ENCODE results near the gene LBH. TPM values are rescaled to one million over a fixed set of nuclear protein-coding genes. Genes with fewer than 3 reads are reported as not detected.

LBH gene
- total RNA-seq, 1 experiment from 2014 or later: 159 TPM

GRCh38 chr2:30216157-30216556, 15.2 kb upstream of the LBH start:
- H3K4me3 Mint-ChIP-seq (ENCODE audit: unreplicated experiment): no peak overlapping the region
- peaks cover 62% of the 10 kb centered on the region for H3K4me1 Mint-ChIP-seq (ENCODE audit: low read depth, unreplicated experiment)
- no peak for DNase-seq
- BruUV-seq (replicated peaks): no TSS peak
- ChIA-PET POLR2A (interaction anchor here (0.8 kb wide), 1 partner anchor 15 kb away, joined by 8 read pairs; the partner anchor contains the start of gene LBH), CTCF (interaction anchor here (3.0 to 3.2 kb wide), 2 partner anchors 16 to 24 kb away, joined by 16 to 27 read pairs; partner anchors contain the start of gene LBH)
- Histone ChIP-seq H3K36me3 (ENCODE audit: control insufficient read depth, insufficient read depth, low read length) (no peaks in the 10 kb centered on the region), H3K4me3 (ENCODE audit: low read depth, low read length) (no peak overlapping the region), H3K4me1 (peaks cover 47% of the 10 kb centered on the region), H3K27me3 (replicated peaks; ENCODE audit: control insufficient read depth, insufficient read depth, low read length) (no peaks in the 10 kb centered on the region), H3K9me3 (no peaks in the 10 kb centered on the region)
- H3K27me3 Mint-ChIP-seq (ENCODE audit: insufficient read depth, unreplicated experiment): no peaks in the 10 kb centered on the region
- no peak for TF ChIP-seq CTCF (IDR thresholded peaks at IDR 0.05; ENCODE audit: insufficient read depth in 1 of 2, low read depth in 1 of 2, low read length in 1 of 2, severe bottlenecking in 1 of 2, unreplicated experiment in 1 of 2)
- intact Hi-C loops (cut with micrococcal nuclease; ENCODE audit: unreplicated experiment): loop anchor here (5.0 kb wide), 1 partner anchor 331 kb away; no protein-coding TSS in a partner anchor
- H3K27ac Mint-ChIP-seq (ENCODE audit: unreplicated experiment): peak overlapping the region; percentile 97
- peaks cover 9% of the 10 kb centered on the region for H3K36me3 Mint-ChIP-seq (ENCODE audit: insufficient read depth, unreplicated experiment)
- no peaks in the 10 kb centered on the region for H3K9me3 Mint-ChIP-seq (ENCODE audit: unreplicated experiment)

GRCh38 chr2:30217644-30218337, 13.5 kb upstream of the LBH start:
- Histone ChIP-seq H3K36me3 (ENCODE audit: control insufficient read depth, insufficient read depth, low read length) (no peaks in the 10 kb centered on the region), H3K4me3 (ENCODE audit: low read depth, low read length) (peak overlapping the region; percentile 17), H3K4me1 (peaks cover 48% of the 10 kb centered on the region), H3K27me3 (replicated peaks; ENCODE audit: control insufficient read depth, insufficient read depth, low read length) (no peaks in the 10 kb centered on the region), H3K9me3 (no peaks in the 10 kb centered on the region)
- Mint-ChIP-seq H3K9me3 (ENCODE audit: unreplicated experiment) (no peaks in the 10 kb centered on the region), H3K4me3 (ENCODE audit: unreplicated experiment) (peak overlapping the region; percentile 69), H3K27ac (ENCODE audit: unreplicated experiment) (peak overlapping the region; percentile 97), H3K27me3 (ENCODE audit: insufficient read depth, unreplicated experiment) (no peaks in the 10 kb centered on the region), H3K36me3 (ENCODE audit: insufficient read depth, unreplicated experiment) (peaks cover 9% of the 10 kb centered on the region), H3K4me1 (ENCODE audit: low read depth, unreplicated experiment) (peaks cover 63% of the 10 kb centered on the region)
- DNase-seq: peak; percentile 95 to 97
- intact Hi-C loops (cut with micrococcal nuclease; ENCODE audit: unreplicated experiment): loop anchor here (1.0 to 5.0 kb wide), 5 partner anchors 9 to 330 kb away; partner anchors contain the start of genes LBH and YPEL5
- ChIA-PET POLR2A (interaction anchor here (1.0 to 2.1 kb wide), 8 partner anchors 9 to 71 kb away, joined by 4 to 41 read pairs (median 8); partner anchors contain the start of genes LBH and YPEL5), CTCF (interaction anchor here (0.7 to 3.2 kb wide), 6 partner anchors 9 to 494 kb away, joined by 3 to 27 read pairs (median 11); partner anchors contain the start of gene LBH)
- BruUV-seq (replicated peaks): no TSS peak
- no peak for TF ChIP-seq CTCF (IDR thresholded peaks at IDR 0.05; ENCODE audit: insufficient read depth in 1 of 2, low read depth in 1 of 2, low read length in 1 of 2, severe bottlenecking in 1 of 2, unreplicated experiment in 1 of 2)

GRCh38 chr2:30218338-30218713, 13.0 kb upstream of the LBH start:
- no TSS peak for BruUV-seq (replicated peaks)
- no peaks in the 10 kb centered on the region for H3K27me3 Mint-ChIP-seq (ENCODE audit: insufficient read depth, unreplicated experiment)
- DNase-seq: no peak
- intact Hi-C loops (cut with micrococcal nuclease; ENCODE audit: unreplicated experiment): loop anchor here (1.0 to 5.0 kb wide), 4 partner anchors 10 to 329 kb away; partner anchors contain the start of genes LBH and YPEL5
- Histone ChIP-seq H3K27me3 (replicated peaks; ENCODE audit: control insufficient read depth, insufficient read depth, low read length) (no peaks in the 10 kb centered on the region), H3K9me3 (no peaks in the 10 kb centered on the region), H3K36me3 (ENCODE audit: control insufficient read depth, insufficient read depth, low read length) (no peaks in the 10 kb centered on the region), H3K4me1 (peaks cover 49% of the 10 kb centered on the region), H3K4me3 (ENCODE audit: low read depth, low read length) (no peak overlapping the region; the same call in 1 of the 2 replicates)
- no peak for TF ChIP-seq CTCF (IDR thresholded peaks at IDR 0.05; ENCODE audit: insufficient read depth in 1 of 2, low read depth in 1 of 2, low read length in 1 of 2, severe bottlenecking in 1 of 2, unreplicated experiment in 1 of 2)
- H3K4me3 Mint-ChIP-seq (ENCODE audit: unreplicated experiment): peak overlapping the region; percentile 69
- no peaks in the 10 kb centered on the region for H3K9me3 Mint-ChIP-seq (ENCODE audit: unreplicated experiment)
- peak overlapping the region; percentile 97 for H3K27ac Mint-ChIP-seq (ENCODE audit: unreplicated experiment)
- peaks cover 9% of the 10 kb centered on the region for H3K36me3 Mint-ChIP-seq (ENCODE audit: insufficient read depth, unreplicated experiment)
- H3K4me1 Mint-ChIP-seq (ENCODE audit: low read depth, unreplicated experiment): peaks cover 59% of the 10 kb centered on the region
- CTCF ChIA-PET: interaction anchor here (0.6 to 3.2 kb wide), 8 partner anchors 10 to 493 kb away, joined by 3 to 27 read pairs (median 10); partner anchors contain the start of gene LBH
- POLR2A ChIA-PET: interaction anchor here (0.6 to 2.1 kb wide), 10 partner anchors 8 to 331 kb away, joined by 4 to 41 read pairs (median 7); partner anchors contain the start of genes LBH and YPEL5

Data from Caco-2 (cell line).